HCT116 (cell line): ENCODE measurements around the gene BTNL2. TPM values are rescaled to one million over a fixed set of nuclear protein-coding genes. Genes with fewer than 3 reads are reported as not detected.
"Not testable (repeated sequence)": the region's sequence is repeated elsewhere in the genome, so short reads cannot be mapped to it uniquely, and the experiment has no call there.

ENCODE experiments used
- ATAC-seq: fragments of 200-7000 bp; cut with Tn5 transposase; 2 replicates; pipeline ENCODE4 v1.9.1; 2020; ENCODE audit warnings: mild to moderate bottlenecking, moderate library complexity
- BruUV-seq: library from RNA; stranded (reverse); fragments of 400-500 nt; replicated peaks from 2 replicates; lab custom pipeline; 2021; lab: Mats Ljungman, UMichigan
- CTCF ChIA-PET: fragments of 300-600 bp; sonication (Branson Sonifier 250); formaldehyde crosslinking; loops from one replicate; lab custom pipeline; 2021; ENCODE audit warnings: antibody characterized with exemption; lab: Charles Lee
- POLR2A ChIA-PET: fragments of 300-600, 350-600 bp; sonication (Branson Sonifier 250); formaldehyde crosslinking; loops from one replicate; lab custom pipeline; 2021; ENCODE audit warnings: antibody characterized with exemption; lab: Charles Lee
- RAD21 ChIA-PET, 2 experiments: fragments of 300-600 bp; sonication (Branson Sonifier 250); formaldehyde crosslinking; loops; one replicate each; lab custom pipeline; 2023; ENCODE audit warnings: low total read pairs in 2 of 2; ENCODE audit not compliant: uncharacterized antibody in 2 of 2, unreplicated experiment in 2 of 2, low non-redundant PET in 1 of 2; lab: Charles Lee
- DNase-seq: peaks from one replicate; pipeline ENCODE4 v3.0.0-alpha.2; 2010; ENCODE audit warnings: low read depth, low spot score
- H2AFZ ChIP-seq: fragments of 200-600 bp; shearing (Covaris generic), sonication (generic); 2 replicates; pipeline ENCODE4 v1.6.1; 2017; ENCODE audit warnings: low read depth, mixed run types, mixed read lengths, antibody characterized with exemption, low read length; ENCODE audit not compliant: poor library complexity, severe bottlenecking
- H3K27ac ChIP-seq: 2 replicates; pipeline ENCODE4 v1.5.1; 2012; ENCODE audit warnings: low read depth, low read length
- H3K27me3 ChIP-seq: fragments of 200-600 bp; sonication (generic); 2 replicates; pipeline ENCODE4 v1.6.1; 2016; ENCODE audit warnings: mixed run types, low read length, mixed read lengths; ENCODE audit not compliant: insufficient read depth
- H3K36me3 ChIP-seq, 2 experiments: fragments of 200-500 bp in 1 of 2; fragments of 200-600 bp in 1 of 2; sonication (Bioruptor generic) in 1 of 2; sonication (generic) in 1 of 2; 2 replicates each; pipeline versions ENCODE4 v1.5.1 to v1.6.1; 2014 to 2016; ENCODE audit warnings: low read length in 2 of 2, inconsistent platforms in 1 of 2, mixed read lengths in 1 of 2, mixed run types in 1 of 2; ENCODE audit not compliant: insufficient read depth in 2 of 2, control insufficient read depth in 1 of 2
- H3K4me1 ChIP-seq, 2 experiments: fragments of 200-600 bp in 1 of 2; sonication (generic) in 1 of 2; 2 replicates each; pipeline versions ENCODE4 v1.5.1 to v1.6.1; 2012 to 2017; ENCODE audit warnings: low read length in 2 of 2, inconsistent platforms in 1 of 2, mild to moderate bottlenecking in 1 of 2, mixed read lengths in 1 of 2, mixed run types in 1 of 2, moderate library complexity in 1 of 2; ENCODE audit not compliant: insufficient read depth in 2 of 2, control insufficient read depth in 1 of 2
- H3K4me2 ChIP-seq: fragments of 200-600 bp; sonication (generic); 2 replicates; pipeline ENCODE4 v1.6.1; 2017; ENCODE audit warnings: mixed run types, low read length, mixed read lengths
- H3K4me3 ChIP-seq, 2 experiments: fragments of 200-600 bp in 1 of 2; sonication (generic) in 1 of 2; replicated peaks in 1 of 2; 2 replicates each; pipeline ENCODE4 v1.5.1; 2011 to 2016; ENCODE audit warnings: low read length in 2 of 2, control low read depth in 1 of 2, low read depth in 1 of 2, mild to moderate bottlenecking in 1 of 2, mixed read lengths in 1 of 2, mixed run types in 1 of 2
- H3K79me2 ChIP-seq: fragments of 200-600 bp; sonication (generic); 2 replicates; pipeline ENCODE4 v1.6.1; 2017; ENCODE audit warnings: mild to moderate bottlenecking, mixed run types, low read length, moderate library complexity, mixed read lengths; ENCODE audit not compliant: insufficient read depth
- H3K9ac ChIP-seq: fragments of 200-600 bp; sonication (generic); 2 replicates; pipeline ENCODE4 v1.6.1; 2016; ENCODE audit warnings: low read length, mixed read lengths
- H3K9me2 ChIP-seq: fragments of 200-600 bp; sonication (generic), shearing (Covaris generic); 2 replicates; pipeline ENCODE4 v1.6.1; 2017; ENCODE audit warnings: mixed run types, mild to moderate bottlenecking, moderate library complexity; ENCODE audit not compliant: insufficient read depth
- H3K9me3 ChIP-seq, 2 experiments: fragments of 200-500 bp in 1 of 2; fragments of 200-600 bp in 1 of 2; sonication (Bioruptor generic) in 1 of 2; sonication (generic) in 1 of 2; 2 replicates each; pipeline ENCODE4 v1.6.1; 2014 to 2017; ENCODE audit warnings: low read length in 2 of 2, mixed read lengths in 2 of 2, inconsistent platforms in 1 of 2, low read depth in 1 of 2, mild to moderate bottlenecking in 1 of 2, mixed run types in 1 of 2, moderate library complexity in 1 of 2; ENCODE audit not compliant: control insufficient read depth in 1 of 2, insufficient read depth in 1 of 2
- H4K20me1 ChIP-seq: fragments of 200-600 bp; sonication (generic), shearing (Covaris generic); 2 replicates; pipeline ENCODE4 v1.6.1; 2017; ENCODE audit warnings: mixed run types, mild to moderate bottlenecking, moderate library complexity; ENCODE audit not compliant: insufficient read depth
- CBX3 ChIP-seq: IDR thresholded peaks from 2 replicates; pipeline ENCODE4 v1.6.1; 2012; ENCODE audit warnings: low read depth
- CEBPB ChIP-seq: IDR thresholded peaks from 2 replicates; pipeline ENCODE4 v1.6.1; 2012; ENCODE audit warnings: low read depth
- EGR1 ChIP-seq: IDR thresholded peaks from 2 replicates; pipeline ENCODE4 v1.6.1; 2012; ENCODE audit warnings: low read depth
- EZH2 ChIP-seq: fragments of 200-600 bp; sonication (generic); IDR thresholded peaks from 2 replicates; pipeline ENCODE4 v1.6.1; 2017; ENCODE audit warnings: antibody characterized with exemption, mixed run types
- MAX ChIP-seq: IDR thresholded peaks from 2 replicates; pipeline ENCODE4 v1.6.1; 2012
- POLR2A ChIP-seq: IDR thresholded peaks from 2 replicates; pipeline ENCODE4 v1.7.0; 2011; ENCODE audit warnings: borderline replicate concordance; ENCODE audit not compliant: insufficient read depth, insufficient read length; ENCODE audit errors: extremely low read depth
- RAD21 ChIP-seq: IDR thresholded peaks from 2 replicates; pipeline ENCODE4 v1.6.1; 2012; ENCODE audit warnings: low read depth, mild to moderate bottlenecking
- REST ChIP-seq: IDR thresholded peaks from 2 replicates; pipeline ENCODE4 v1.6.1; 2012; ENCODE audit warnings: low read depth
- SIN3A ChIP-seq: IDR thresholded peaks from 2 replicates; pipeline ENCODE4 v1.6.1; 2012; ENCODE audit warnings: low read depth
- SP1 ChIP-seq: IDR thresholded peaks from 2 replicates; pipeline ENCODE4 v1.6.1; 2012; ENCODE audit warnings: low read depth
- TCF7L2 ChIP-seq: IDR thresholded peaks from 2 replicates; pipeline ENCODE4 v1.7.0; 2011; ENCODE audit warnings: borderline replicate concordance, inconsistent platforms; ENCODE audit not compliant: insufficient read depth, insufficient read length; ENCODE audit errors: extremely low read depth
- YY1 ChIP-seq: IDR thresholded peaks from 2 replicates; pipeline ENCODE4 v1.6.1; 2011; ENCODE audit warnings: low read length, low read depth, moderate library complexity, mild to moderate bottlenecking; ENCODE audit not compliant: insufficient replicate concordance; ENCODE audit errors: extremely low read depth
- intact Hi-C: fragments of 100-400 bp; cut with micrococcal nuclease; formaldehyde crosslinking; loops from 2 replicates; pipeline ENCODE4 v1.10.0; 2022
- total RNA-seq: library from RNA; stranded (reverse); gene quantifications from one replicate; pipeline ENCODE4 v1.2.1, GENCODE V29; 2021; ENCODE audit not compliant: unreplicated experiment

The BTNL2 gene
- total RNA-seq, 1 experiment from 2014 or later: not detected

- Histone ChIP-seq H3K4me3 (no peak overlapping the region), H3K4me2 (no peak overlapping the region), H3K79me2 (no peaks in the 10 kb centered on the region)
- BruUV-seq: no TSS peak
- TF ChIP-seq RAD21: no peak
- TF ChIP-seq EZH2: no peak
- no peak for TF ChIP-seq CEBPB
- TF ChIP-seq REST: no peak
- no peak for TF ChIP-seq MAX
- no peak for TF ChIP-seq SP1
- TF ChIP-seq CBX3: no peak
- TF ChIP-seq TCF7L2: no peak
- TF ChIP-seq SIN3A: no peak
- no peak for TF ChIP-seq EGR1
- no peak for TF ChIP-seq YY1
- TF ChIP-seq POLR2A: no peak
- TF ChIP-seq, all 23 proteins: peak for 0
- H3K9ac ChIP-seq: no peak overlapping the region
- H4K20me1 ChIP-seq: no peaks in the 10 kb centered on the region
- ChIA-PET CTCF (no interaction called here), POLR2A (no interaction called here), RAD21 (no interaction called here)
- no peak overlapping the region for H2AFZ ChIP-seq
- H3K27ac ChIP-seq: no peak overlapping the region
- no peaks in the 10 kb centered on the region for H3K9me2 ChIP-seq
- H3K4me1 ChIP-seq: peaks cover 5 to 27% of the 10 kb centered on the region in 2 experiments
- intact Hi-C loops: no loop called here
- H3K36me3 ChIP-seq: no peaks in the 10 kb centered on the region
- H3K27me3 ChIP-seq: no peaks in the 10 kb centered on the region
- no peaks in the 10 kb centered on the region for H3K9me3 ChIP-seq
- ATAC-seq: no peak
- no peak for DNase-seq
Measured at GRCh38 chr6:32367644-32368043, 39.3 kb downstream of the BTNL2 start.

DNA sequence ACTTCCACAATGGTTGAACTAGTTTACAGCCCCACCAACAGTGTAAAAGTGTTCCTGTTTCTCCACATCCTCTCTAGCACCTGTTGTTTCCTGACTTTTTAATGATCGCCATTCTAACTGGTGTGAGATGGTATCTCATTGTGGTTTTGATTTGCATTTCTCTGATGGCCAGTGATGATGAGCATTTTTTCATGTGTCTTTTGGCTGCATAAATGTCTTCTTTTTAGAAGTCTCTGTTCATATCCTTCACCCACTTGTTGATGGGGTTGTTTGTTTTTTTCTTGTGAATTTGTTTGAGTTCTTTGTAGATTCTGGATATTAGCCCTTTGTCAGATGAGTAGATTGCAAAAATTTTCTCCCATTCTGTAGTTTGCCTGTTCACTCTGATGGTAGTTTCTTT lies 47.8 kb downstream of the BTNL2 start:
- H3K9ac ChIP-seq, ATAC-seq, BruUV-seq, H3K4me3 ChIP-seq, intact Hi-C loops, H3K9me3 ChIP-seq, H3K4me2 ChIP-seq, H3K9me2 ChIP-seq, DNase-seq, H3K27me3 ChIP-seq, RAD21 ChIA-PET, H3K27ac ChIP-seq, H3K4me1 ChIP-seq, H3K79me2 ChIP-seq, H4K20me1 ChIP-seq, H2AFZ ChIP-seq, POLR2A ChIA-PET, CTCF ChIA-PET, H3K36me3 ChIP-seq: not testable (repeated sequence)

- ATAC-seq, H3K4me1 ChIP-seq, H3K36me3 ChIP-seq, H3K27me3 ChIP-seq, DNase-seq, H3K9ac ChIP-seq, CTCF ChIA-PET, intact Hi-C loops, H3K4me2 ChIP-seq, H2AFZ ChIP-seq, H3K79me2 ChIP-seq, H3K4me3 ChIP-seq, H3K27ac ChIP-seq, RAD21 ChIA-PET, POLR2A ChIA-PET, BruUV-seq, H3K9me3 ChIP-seq, H4K20me1 ChIP-seq, H3K9me2 ChIP-seq: not testable (repeated sequence)
Measured at GRCh38 chr6:32358548-32358947, 48.4 kb downstream of the BTNL2 start.
